Tibial nerve (tissue), 4 donors: Measurements from ENCODE around the gene TMC4.

Experiments used
- EP300 ChIP-seq, 2 donors: sonication (generic); formaldehyde crosslinking; IDR thresholded peaks; one replicate each; pipeline ENCODE4 v1.6.1; 2017; ENCODE audit warnings: antibody characterized with exemption in 2 of 2, mild to moderate bottlenecking in 1 of 2
- POLR2A ChIP-seq, 2 donors: fragments of 450-650 bp; IDR thresholded peaks; one replicate each; pipeline ENCODE4 v1.6.1; 2017; ENCODE audit warnings: antibody characterized with exemption in 2 of 2, mild to moderate bottlenecking in 2 of 2, moderate library complexity in 2 of 2
- TF ChIP-seq, protein P1 (sequence below), 5 experiments: fragments of 200-600 bp in 3 of 5; fragments of 450-650 bp in 2 of 5; sonication (generic) in 3 of 5; IDR thresholded peaks; one replicate each; pipeline ENCODE4 v1.5.1; 2016 to 2019; ENCODE audit warnings: antibody characterized with exemption in 5 of 5, mild to moderate bottlenecking in 3 of 5, moderate library complexity in 2 of 5

DNA sequence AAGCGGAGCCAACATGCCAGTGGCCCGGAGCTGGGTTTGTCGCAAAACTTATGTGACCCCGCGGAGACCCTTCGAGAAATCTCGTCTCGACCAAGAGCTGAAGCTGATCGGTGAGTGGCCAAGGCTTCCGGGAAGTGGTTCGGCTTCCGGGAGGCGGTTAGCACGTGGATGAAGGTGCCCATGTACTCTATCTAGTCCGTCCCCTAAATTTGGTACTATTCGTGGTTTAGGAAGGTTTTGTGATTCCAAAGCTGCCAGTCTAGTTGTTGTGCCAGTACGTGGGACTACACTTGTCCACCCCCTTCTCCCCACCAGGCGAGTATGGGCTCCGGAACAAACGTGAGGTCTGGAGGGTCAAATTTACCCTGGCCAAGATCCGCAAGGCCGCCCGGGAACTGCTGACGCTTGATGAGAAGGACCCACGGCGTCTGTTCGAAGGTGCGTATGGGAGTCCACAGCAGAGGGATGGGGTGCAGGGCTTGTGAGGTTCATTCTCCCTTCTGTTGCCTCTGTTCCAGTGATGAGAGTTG, 28.3 kb upstream of the TMC4 start:
- TF ChIP-seq, protein P1, sequence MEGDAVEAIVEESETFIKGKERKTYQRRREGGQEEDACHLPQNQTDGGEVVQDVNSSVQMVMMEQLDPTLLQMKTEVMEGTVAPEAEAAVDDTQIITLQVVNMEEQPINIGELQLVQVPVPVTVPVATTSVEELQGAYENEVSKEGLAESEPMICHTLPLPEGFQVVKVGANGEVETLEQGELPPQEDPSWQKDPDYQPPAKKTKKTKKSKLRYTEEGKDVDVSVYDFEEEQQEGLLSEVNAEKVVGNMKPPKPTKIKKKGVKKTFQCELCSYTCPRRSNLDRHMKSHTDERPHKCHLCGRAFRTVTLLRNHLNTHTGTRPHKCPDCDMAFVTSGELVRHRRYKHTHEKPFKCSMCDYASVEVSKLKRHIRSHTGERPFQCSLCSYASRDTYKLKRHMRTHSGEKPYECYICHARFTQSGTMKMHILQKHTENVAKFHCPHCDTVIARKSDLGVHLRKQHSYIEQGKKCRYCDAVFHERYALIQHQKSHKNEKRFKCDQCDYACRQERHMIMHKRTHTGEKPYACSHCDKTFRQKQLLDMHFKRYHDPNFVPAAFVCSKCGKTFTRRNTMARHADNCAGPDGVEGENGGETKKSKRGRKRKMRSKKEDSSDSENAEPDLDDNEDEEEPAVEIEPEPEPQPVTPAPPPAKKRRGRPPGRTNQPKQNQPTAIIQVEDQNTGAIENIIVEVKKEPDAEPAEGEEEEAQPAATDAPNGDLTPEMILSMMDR (IDR thresholded peaks at IDR 0.05): no peak
- TF ChIP-seq POLR2A (IDR thresholded peaks at IDR 0.05) (no peak), EP300 (IDR thresholded peaks at IDR 0.05) (no peak)
